HepG2 (cell line): ENCODE measurements around the gene TBC1D14. TPM values are rescaled to one million over a fixed set of nuclear protein-coding genes. Genes with fewer than 3 reads are reported as not detected.

Source experiments
- KDM1A ChIP-seq: IDR thresholded peaks from 2 replicates; pipeline ENCODE4 v1.6.1; 2016; ENCODE audit warnings: missing compliant biosample characterization
- MIER2 ChIP-seq: IDR thresholded peaks from 2 replicates; pipeline ENCODE4 v1.6.1; 2016; ENCODE audit warnings: missing biosample characterization, missing genetic modification reagents
- RFX3 ChIP-seq: IDR thresholded peaks from 2 replicates; pipeline ENCODE4 v1.6.1; 2016; ENCODE audit warnings: missing biosample characterization, missing genetic modification reagents
- SP140L ChIP-seq: sonication (generic); formaldehyde crosslinking; IDR thresholded peaks from 2 replicates; pipeline ENCODE4 v1.4.0; 2020; ENCODE audit warnings: missing genetic modification reagents, borderline replicate concordance
- U2AF1 ChIP-seq: fragments of 200-400 bp; formaldehyde crosslinking; optimal IDR thresholded peaks from 2 replicates; pipeline ENCODE3; 2017; ENCODE audit warnings: mild to moderate bottlenecking, low read depth, low read length
- ZNF17 ChIP-seq: sonication (generic); formaldehyde crosslinking; IDR thresholded peaks from 2 replicates; pipeline ENCODE4 v1.5.0; 2020; ENCODE audit warnings: mild to moderate bottlenecking, missing genetic modification reagents
- ZNF33A ChIP-seq: sonication (generic); formaldehyde crosslinking; IDR thresholded peaks from 2 replicates; pipeline ENCODE4 v1.5.1; 2020; ENCODE audit warnings: missing genetic modification reagents, mild to moderate bottlenecking, moderate library complexity, borderline replicate concordance
- ZNF737 ChIP-seq: sonication (generic); formaldehyde crosslinking; IDR thresholded peaks from 2 replicates; pipeline ENCODE4 v1.5.0; 2020; ENCODE audit warnings: missing genetic modification reagents, mild to moderate bottlenecking, borderline replicate concordance
- ZNF747 ChIP-seq: sonication (generic); formaldehyde crosslinking; IDR thresholded peaks from 2 replicates; pipeline ENCODE4 v1.8.1; 2023; ENCODE audit warnings: missing genetic modification reagents, mild to moderate bottlenecking, borderline replicate concordance
- ZNF766 ChIP-seq: sonication (generic); formaldehyde crosslinking; IDR thresholded peaks from 2 replicates; pipeline ENCODE4 v1.5.0; 2020; ENCODE audit warnings: missing genetic modification reagents, borderline replicate concordance
- ZNF776 ChIP-seq: sonication (generic); formaldehyde crosslinking; IDR thresholded peaks from 2 replicates; pipeline ENCODE4 v1.4.0; 2020; ENCODE audit warnings: mild to moderate bottlenecking, missing genetic modification reagents
- polyA plus RNA-seq, 8 experiments: library from polyadenylated mRNA; depleted of rRNA in 3 of 8; stranded (reverse) in 7 of 8; unstranded in 1 of 8; fragments of >200 nt; fragmentation: Illumina TruSeq in 4 of 8; extraction: Trizol in 4 of 8; gene quantifications; 2 replicates each; pipeline versions ENCODE4 v1.2.1 to v1.2.3, GENCODE V29; 2011 to 2016; ENCODE audit warnings: low read depth in 4 of 8, missing spikeins in 1 of 8, mixed read lengths in 1 of 8; ENCODE audit not compliant: insufficient read depth in 1 of 8
- total RNA-seq, 5 experiments: library from RNA; depleted of rRNA; stranded (reverse); fragments of >200 nt; fragmentation: Illumina TruSeq; extraction: Trizol; gene quantifications; 2 replicates each; pipeline ENCODE4 v1.2.3, GENCODE V29; 2016; ENCODE audit warnings: low read depth in 1 of 5
- TF ChIP-seq, protein P1 (sequence below): IDR thresholded peaks from 2 replicates; pipeline ENCODE4 v1.4.0; 2020; ENCODE audit warnings: mild to moderate bottlenecking, missing genetic modification reagents
- TF ChIP-seq, protein P2 (sequence below): sonication (generic); formaldehyde crosslinking; IDR thresholded peaks from 2 replicates; pipeline ENCODE4 v1.5.0; 2020; ENCODE audit warnings: missing genetic modification reagents, mild to moderate bottlenecking, borderline replicate concordance
- TF ChIP-seq, protein P3 (sequence below): sonication (generic); formaldehyde crosslinking; IDR thresholded peaks from 2 replicates; pipeline ENCODE4 v1.5.0; 2020; ENCODE audit warnings: mild to moderate bottlenecking, missing genetic modification reagents
- TF ChIP-seq, protein P4 (sequence below): sonication (generic); formaldehyde crosslinking; IDR thresholded peaks from 2 replicates; pipeline ENCODE4 v1.5.1; 2020; ENCODE audit warnings: mild to moderate bottlenecking, moderate library complexity, missing genetic modification reagents
- TF ChIP-seq, protein P5 (sequence below): sonication (generic); formaldehyde crosslinking; IDR thresholded peaks from 2 replicates; pipeline ENCODE4 v1.9.0; 2021; ENCODE audit warnings: missing genetic modification reagents, borderline replicate concordance

Gene TBC1D14
- total and polyA plus RNA-seq, 2 of the 13 experiments (the other 11 are each of a cell fraction or from before 2014, with no cell fraction given): 29.5 to 46.5 TPM

DNA sequence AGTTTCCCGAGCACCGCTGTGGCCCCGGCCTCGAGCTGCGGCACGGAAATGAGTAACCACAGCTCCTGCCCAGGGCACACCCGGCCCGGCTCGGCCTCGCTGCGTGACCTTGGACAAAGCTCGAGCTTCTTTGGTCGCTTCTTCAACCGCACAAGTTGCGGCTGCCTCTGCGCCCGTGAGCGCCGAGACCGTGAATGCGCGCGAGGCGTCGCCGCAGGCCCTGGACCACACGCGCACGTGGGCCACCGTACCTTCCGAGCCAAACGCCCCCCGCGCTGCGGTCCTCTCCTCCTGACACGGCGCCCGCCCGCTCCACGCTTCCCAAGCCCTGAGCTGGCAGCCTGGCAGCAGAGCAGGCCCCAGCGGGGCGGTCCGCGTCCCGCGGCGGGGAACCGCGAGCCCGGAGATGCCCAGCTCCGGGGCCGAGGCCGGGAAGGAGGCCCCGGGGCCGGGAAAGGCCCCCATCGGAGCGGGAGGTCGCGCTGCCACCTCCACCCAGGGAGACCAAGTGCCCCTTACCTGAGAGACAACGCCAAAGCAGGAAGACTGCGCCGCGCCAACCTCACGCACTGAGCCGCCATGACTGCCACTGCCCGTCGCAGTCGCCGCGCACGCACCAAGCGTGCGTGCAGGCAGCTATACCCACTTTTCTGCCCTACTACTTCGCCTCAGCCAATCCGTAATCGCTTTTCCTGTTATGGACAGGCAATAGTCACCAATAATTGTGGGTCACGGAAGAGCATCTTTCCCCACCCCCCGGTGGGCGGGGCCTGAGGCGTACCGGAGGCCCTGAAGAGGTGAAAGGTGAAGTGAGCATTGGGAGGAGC, 158.0 kb downstream of the TBC1D14 start, which contains the start of gene GRPEL1 (continued):
- TF ChIP-seq, protein P1, sequence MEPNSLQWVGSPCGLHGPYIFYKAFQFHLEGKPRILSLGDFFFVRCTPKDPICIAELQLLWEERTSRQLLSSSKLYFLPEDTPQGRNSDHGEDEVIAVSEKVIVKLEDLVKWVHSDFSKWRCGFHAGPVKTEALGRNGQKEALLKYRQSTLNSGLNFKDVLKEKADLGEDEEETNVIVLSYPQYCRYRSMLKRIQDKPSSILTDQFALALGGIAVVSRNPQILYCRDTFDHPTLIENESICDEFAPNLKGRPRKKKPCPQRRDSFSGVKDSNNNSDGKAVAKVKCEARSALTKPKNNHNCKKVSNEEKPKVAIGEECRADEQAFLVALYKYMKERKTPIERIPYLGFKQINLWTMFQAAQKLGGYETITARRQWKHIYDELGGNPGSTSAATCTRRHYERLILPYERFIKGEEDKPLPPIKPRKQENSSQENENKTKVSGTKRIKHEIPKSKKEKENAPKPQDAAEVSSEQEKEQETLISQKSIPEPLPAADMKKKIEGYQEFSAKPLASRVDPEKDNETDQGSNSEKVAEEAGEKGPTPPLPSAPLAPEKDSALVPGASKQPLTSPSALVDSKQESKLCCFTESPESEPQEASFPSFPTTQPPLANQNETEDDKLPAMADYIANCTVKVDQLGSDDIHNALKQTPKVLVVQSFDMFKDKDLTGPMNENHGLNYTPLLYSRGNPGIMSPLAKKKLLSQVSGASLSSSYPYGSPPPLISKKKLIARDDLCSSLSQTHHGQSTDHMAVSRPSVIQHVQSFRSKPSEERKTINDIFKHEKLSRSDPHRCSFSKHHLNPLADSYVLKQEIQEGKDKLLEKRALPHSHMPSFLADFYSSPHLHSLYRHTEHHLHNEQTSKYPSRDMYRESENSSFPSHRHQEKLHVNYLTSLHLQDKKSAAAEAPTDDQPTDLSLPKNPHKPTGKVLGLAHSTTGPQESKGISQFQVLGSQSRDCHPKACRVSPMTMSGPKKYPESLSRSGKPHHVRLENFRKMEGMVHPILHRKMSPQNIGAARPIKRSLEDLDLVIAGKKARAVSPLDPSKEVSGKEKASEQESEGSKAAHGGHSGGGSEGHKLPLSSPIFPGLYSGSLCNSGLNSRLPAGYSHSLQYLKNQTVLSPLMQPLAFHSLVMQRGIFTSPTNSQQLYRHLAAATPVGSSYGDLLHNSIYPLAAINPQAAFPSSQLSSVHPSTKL (CRISPR knock-in tag): no peak; the same call in 1 of the 2 replicates
- TF ChIP-seq, protein P2, sequence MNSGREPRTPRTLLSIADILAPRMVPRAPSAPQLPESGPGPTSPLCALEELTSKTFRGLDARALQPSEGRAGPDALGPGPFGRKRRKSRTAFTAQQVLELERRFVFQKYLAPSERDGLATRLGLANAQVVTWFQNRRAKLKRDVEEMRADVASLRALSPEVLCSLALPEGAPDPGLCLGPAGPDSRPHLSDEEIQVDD (CRISPR knock-in tag): peak; percentile 84
- TF ChIP-seq MIER2 (CRISPR knock-in tag): no peak
- no peak for TF ChIP-seq KDM1A
- TF ChIP-seq SP140L: no peak
- no peak; the same call in 1 of the 2 replicates for TF ChIP-seq ZNF766
- no peak for TF ChIP-seq ZNF33A (CRISPR knock-in tag)
- TF ChIP-seq ZNF747 (CRISPR knock-in tag): peak; percentile 20; the same call in 1 of the 2 replicates
- TF ChIP-seq, protein P3, sequence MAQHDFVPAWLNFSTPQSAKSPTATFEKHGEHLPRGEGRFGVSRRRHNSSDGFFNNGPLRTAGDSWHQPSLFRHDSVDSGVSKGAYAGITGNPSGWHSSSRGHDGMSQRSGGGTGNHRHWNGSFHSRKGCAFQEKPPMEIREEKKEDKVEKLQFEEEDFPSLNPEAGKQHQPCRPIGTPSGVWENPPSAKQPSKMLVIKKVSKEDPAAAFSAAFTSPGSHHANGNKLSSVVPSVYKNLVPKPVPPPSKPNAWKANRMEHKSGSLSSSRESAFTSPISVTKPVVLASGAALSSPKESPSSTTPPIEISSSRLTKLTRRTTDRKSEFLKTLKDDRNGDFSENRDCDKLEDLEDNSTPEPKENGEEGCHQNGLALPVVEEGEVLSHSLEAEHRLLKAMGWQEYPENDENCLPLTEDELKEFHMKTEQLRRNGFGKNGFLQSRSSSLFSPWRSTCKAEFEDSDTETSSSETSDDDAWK (CRISPR knock-in tag): no peak
- TF ChIP-seq ZNF17: no peak
- TF ChIP-seq, protein P4, sequence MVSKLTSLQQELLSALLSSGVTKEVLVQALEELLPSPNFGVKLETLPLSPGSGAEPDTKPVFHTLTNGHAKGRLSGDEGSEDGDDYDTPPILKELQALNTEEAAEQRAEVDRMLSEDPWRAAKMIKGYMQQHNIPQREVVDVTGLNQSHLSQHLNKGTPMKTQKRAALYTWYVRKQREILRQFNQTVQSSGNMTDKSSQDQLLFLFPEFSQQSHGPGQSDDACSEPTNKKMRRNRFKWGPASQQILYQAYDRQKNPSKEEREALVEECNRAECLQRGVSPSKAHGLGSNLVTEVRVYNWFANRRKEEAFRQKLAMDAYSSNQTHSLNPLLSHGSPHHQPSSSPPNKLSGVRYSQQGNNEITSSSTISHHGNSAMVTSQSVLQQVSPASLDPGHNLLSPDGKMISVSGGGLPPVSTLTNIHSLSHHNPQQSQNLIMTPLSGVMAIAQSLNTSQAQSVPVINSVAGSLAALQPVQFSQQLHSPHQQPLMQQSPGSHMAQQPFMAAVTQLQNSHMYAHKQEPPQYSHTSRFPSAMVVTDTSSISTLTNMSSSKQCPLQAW (CRISPR knock-in tag): no peak
- TF ChIP-seq ZNF737 (CRISPR knock-in tag): no peak
- TF ChIP-seq, protein P5, sequence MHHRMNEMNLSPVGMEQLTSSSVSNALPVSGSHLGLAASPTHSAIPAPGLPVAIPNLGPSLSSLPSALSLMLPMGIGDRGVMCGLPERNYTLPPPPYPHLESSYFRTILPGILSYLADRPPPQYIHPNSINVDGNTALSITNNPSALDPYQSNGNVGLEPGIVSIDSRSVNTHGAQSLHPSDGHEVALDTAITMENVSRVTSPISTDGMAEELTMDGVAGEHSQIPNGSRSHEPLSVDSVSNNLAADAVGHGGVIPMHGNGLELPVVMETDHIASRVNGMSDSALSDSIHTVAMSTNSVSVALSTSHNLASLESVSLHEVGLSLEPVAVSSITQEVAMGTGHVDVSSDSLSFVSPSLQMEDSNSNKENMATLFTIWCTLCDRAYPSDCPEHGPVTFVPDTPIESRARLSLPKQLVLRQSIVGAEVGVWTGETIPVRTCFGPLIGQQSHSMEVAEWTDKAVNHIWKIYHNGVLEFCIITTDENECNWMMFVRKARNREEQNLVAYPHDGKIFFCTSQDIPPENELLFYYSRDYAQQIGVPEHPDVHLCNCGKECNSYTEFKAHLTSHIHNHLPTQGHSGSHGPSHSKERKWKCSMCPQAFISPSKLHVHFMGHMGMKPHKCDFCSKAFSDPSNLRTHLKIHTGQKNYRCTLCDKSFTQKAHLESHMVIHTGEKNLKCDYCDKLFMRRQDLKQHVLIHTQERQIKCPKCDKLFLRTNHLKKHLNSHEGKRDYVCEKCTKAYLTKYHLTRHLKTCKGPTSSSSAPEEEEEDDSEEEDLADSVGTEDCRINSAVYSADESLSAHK (CRISPR knock-in tag): no peak
- no peak for TF ChIP-seq RFX3 (CRISPR knock-in tag)
- no peak for TF ChIP-seq U2AF1
- peak; percentile 64; the same call in 1 of the 2 replicates for TF ChIP-seq ZNF776 (CRISPR knock-in tag)
